GM12878 (cell line): Measurements from ENCODE around the gene PRM3. TPM values are rescaled to one million over a fixed set of nuclear protein-coding genes. Genes with fewer than 3 reads are reported as not detected.

Experiments
- ATAC-seq: fragments of 200-7000 bp; cut with Tn5 transposase; 3 replicates; pipeline ENCODE4 v1.9.1; 2020; ENCODE audit warnings: mild to moderate bottlenecking, moderate library complexity
- BruUV-seq: library from RNA; stranded (reverse); fragments of 400-500 nt; replicated peaks from 2 replicates; lab custom pipeline; 2021; lab: Mats Ljungman, UMichigan
- CTCF ChIA-PET: fragments of 300-600 bp; sonication (Branson Sonifier 250); formaldehyde crosslinking; extraction: SDS; loops from one replicate; lab custom pipeline; 2021; ENCODE audit warnings: inconsistent platforms; lab: Yijun Ruan, JAX
- POLR2A ChIA-PET: fragments of 350-600 bp; formaldehyde crosslinking; extraction: SDS; loops from one replicate; lab custom pipeline; 2021; ENCODE audit warnings: inconsistent platforms; lab: Charles Lee
- RAD21 ChIA-PET: fragments of 300-600 bp; sonication (Branson Sonifier 250); formaldehyde crosslinking; loops from one replicate; lab custom pipeline; 2023; ENCODE audit warnings: antibody characterized with exemption; ENCODE audit not compliant: unreplicated experiment; lab: Charles Lee
- SMC1A ChIA-PET: fragments of 300-600 bp; sonication (Branson Sonifier 250); formaldehyde crosslinking; loops from one replicate; lab custom pipeline; 2023; ENCODE audit not compliant: unreplicated experiment, uncharacterized antibody; lab: Charles Lee
- DNase-seq: peaks from one replicate; pipeline ENCODE4 v3.0.0-alpha.2; 2011; ENCODE audit warnings: low read depth, low spot score
- FAIRE-seq: peaks from 3 replicates; lab custom pipeline; 2011; peaks lifted over from hg19 to GRCh38; lab: Jason Lieb, UNC
- H2AFZ ChIP-seq: 2 replicates; pipeline ENCODE4 v1.6.0; 2011; ENCODE audit warnings: low read depth, low read length, control low read depth; ENCODE audit not compliant: control insufficient read depth
- H3K27ac ChIP-seq: 2 replicates; pipeline ENCODE4 v1.5.1; 2011; ENCODE audit warnings: control low read depth; ENCODE audit not compliant: control insufficient read depth, insufficient read depth
- H3K27me3 ChIP-seq, 2 experiments: replicated peaks in 1 of 2; 2 replicates each; pipeline versions ENCODE4 v1.6.0 to v1.6.1; 2011; ENCODE audit warnings: low read length in 1 of 2; ENCODE audit not compliant: control insufficient read depth in 2 of 2, insufficient read depth in 2 of 2
- H3K36me3 ChIP-seq, 2 experiments: 2 replicates each; pipeline ENCODE4 v1.5.1; 2011; ENCODE audit warnings: low read length in 1 of 2; ENCODE audit not compliant: control insufficient read depth in 2 of 2, insufficient read depth in 2 of 2
- H3K4me1 ChIP-seq: 2 replicates; pipeline ENCODE4 v1.6.1; 2011; ENCODE audit warnings: mild to moderate bottlenecking, low read length, moderate library complexity, mixed read lengths; ENCODE audit not compliant: control insufficient read depth, insufficient read depth
- H3K4me2 ChIP-seq: 2 replicates; pipeline ENCODE4 v1.6.0; 2011; ENCODE audit warnings: control low read depth; ENCODE audit not compliant: control insufficient read depth, insufficient read depth
- H3K4me3 ChIP-seq: fragments of 200-600 bp; sonication (generic); 2 replicates; pipeline ENCODE4 v1.5.1; 2016
- H3K79me2 ChIP-seq: 2 replicates; pipeline ENCODE4 v1.6.0; 2011; ENCODE audit warnings: low read length; ENCODE audit not compliant: control insufficient read depth, insufficient read depth
- H3K9ac ChIP-seq: 2 replicates; pipeline ENCODE4 v1.8.0; 2011; ENCODE audit warnings: low read length, control low read depth, mixed read lengths; ENCODE audit not compliant: control insufficient read depth, insufficient read depth
- H3K9me3 ChIP-seq: replicated peaks from 3 replicates; pipeline ENCODE4 v1.5.1; 2011; ENCODE audit warnings: mild to moderate bottlenecking, low read length; ENCODE audit not compliant: control insufficient read depth, insufficient read depth
- H4K20me1 ChIP-seq: 2 replicates; pipeline ENCODE4 v1.6.0; 2011; ENCODE audit not compliant: control insufficient read depth, insufficient read depth
- NBN ChIP-seq: fragments of 450-650 bp; IDR thresholded peaks from 2 replicates; pipeline ENCODE4 v1.6.1; 2016
- SIX5 ChIP-seq: IDR thresholded peaks from 2 replicates; pipeline ENCODE4 v1.6.1; 2011; ENCODE audit warnings: mild to moderate bottlenecking, low read depth, low read length, moderate library complexity; ENCODE audit not compliant: severe bottlenecking
- SMAD1 ChIP-seq: fragments of 450-650 bp; IDR thresholded peaks from 2 replicates; pipeline ENCODE4 v1.6.1; 2018; ENCODE audit warnings: mild to moderate bottlenecking, low read depth; ENCODE audit not compliant: partially characterized antibody
- STAT3 ChIP-seq: IDR thresholded peaks from 2 replicates; pipeline ENCODE4 v1.6.1; 2011; ENCODE audit warnings: low read depth, low read length, improper control_type of control experiment
- ZZZ3 ChIP-seq: IDR thresholded peaks from 2 replicates; pipeline ENCODE4 v1.6.1; 2011; ENCODE audit warnings: low read depth; ENCODE audit not compliant: control insufficient read depth, insufficient read length
- WGBS: methylation state at CpG from one replicate; pipeline ENCODE4 v1.1.6; 2016; ENCODE audit warnings: low lambda C conversion rate; ENCODE audit not compliant: insufficient replicate concordance, insufficient coverage; ENCODE audit errors: missing lambda C conversion rate; 5-methylcytosine and 5-hydroxymethylcytosine counted together
- in situ Hi-C: fragments of 300-500 bp; cut with MboI; formaldehyde crosslinking; loops from 9 replicates; pipeline ENCODE4 v1.14.3; 2018; ENCODE audit warnings: mixed read lengths
- intact Hi-C: fragments of 100-400 bp; cut with micrococcal nuclease; formaldehyde crosslinking; loops from one replicate; pipeline ENCODE4 v1.14.2; 2022; ENCODE audit not compliant: unreplicated experiment
- polyA plus RNA-seq, 11 experiments: library from polyadenylated mRNA; depleted of rRNA in 4 of 11; unstranded in 6 of 11; stranded (reverse) in 5 of 11; fragments of >200 nt; fragmentation: Nextera tagmentation in 4 of 11; fragmentation: Illumina TruSeq in 1 of 11; extraction: Ambion mirVana in 4 of 11; extraction: Trizol in 1 of 11; gene quantifications; 1 replicate in 1 of 11; 2 replicates in 10 of 11; pipeline versions ENCODE4 v1.2.1 to v1.2.3, GENCODE V29; 2011 to 2016; ENCODE audit warnings: inconsistent platforms in 2 of 11, missing spikeins in 2 of 11, low read depth in 1 of 11
- total RNA-seq, 4 experiments: library from RNA; depleted of rRNA in 3 of 4; stranded (reverse); fragments of >200 nt in 3 of 4; fragmentation: Illumina TruSeq in 1 of 4; extraction: Trizol in 1 of 4; gene quantifications; 2 replicates each; pipeline versions ENCODE4 v1.2.1 to v1.2.3, GENCODE V29; 2013 to 2021
- TF ChIP-seq, protein P1 (sequence below): fragments of 450-650 bp; IDR thresholded peaks from 2 replicates; pipeline ENCODE4 v1.6.1; 2017; ENCODE audit warnings: mild to moderate bottlenecking, moderate library complexity
- TF ChIP-seq, protein P2 (sequence below): IDR thresholded peaks from 2 replicates; pipeline ENCODE4 v1.6.1; 2012; ENCODE audit warnings: mild to moderate bottlenecking, low read depth, low read length

Gene PRM3
- total and polyA plus RNA-seq, 10 of the 15 experiments (the other 5 are each of a cell fraction or from before 2014, with no cell fraction given), result not detected

DNA sequence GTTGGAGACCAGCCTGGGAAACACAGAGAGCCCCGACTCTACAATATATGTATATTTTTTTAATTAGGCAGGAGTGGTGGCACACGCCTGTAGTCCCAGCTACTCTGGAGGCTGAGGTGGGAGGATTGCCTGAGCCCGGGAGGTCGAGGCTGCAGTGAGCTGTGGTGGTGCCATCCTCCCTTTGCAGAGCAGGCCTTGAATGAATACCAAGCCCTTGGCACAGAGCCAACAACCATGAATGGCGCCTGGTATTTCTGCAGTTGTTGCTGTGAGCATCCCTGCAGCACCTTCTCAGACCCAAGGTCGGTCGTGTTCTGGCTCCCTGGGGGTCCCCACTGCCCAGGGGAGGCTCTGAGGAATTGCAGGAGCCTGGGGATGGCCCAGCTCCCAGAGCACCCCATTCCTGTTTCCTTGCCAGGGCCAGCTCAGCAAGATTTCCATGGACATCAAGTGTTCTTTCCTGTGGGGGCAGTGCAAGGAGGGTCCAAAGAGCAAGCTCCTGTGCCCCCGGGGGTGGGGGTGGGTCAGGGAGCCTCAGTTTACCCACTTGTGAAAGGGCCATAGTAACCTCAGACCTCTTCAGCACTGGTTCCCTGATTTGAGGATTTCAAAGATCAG is 46.2 kb upstream of the PRM3 start:
- BruUV-seq, result no TSS peak

DNA sequence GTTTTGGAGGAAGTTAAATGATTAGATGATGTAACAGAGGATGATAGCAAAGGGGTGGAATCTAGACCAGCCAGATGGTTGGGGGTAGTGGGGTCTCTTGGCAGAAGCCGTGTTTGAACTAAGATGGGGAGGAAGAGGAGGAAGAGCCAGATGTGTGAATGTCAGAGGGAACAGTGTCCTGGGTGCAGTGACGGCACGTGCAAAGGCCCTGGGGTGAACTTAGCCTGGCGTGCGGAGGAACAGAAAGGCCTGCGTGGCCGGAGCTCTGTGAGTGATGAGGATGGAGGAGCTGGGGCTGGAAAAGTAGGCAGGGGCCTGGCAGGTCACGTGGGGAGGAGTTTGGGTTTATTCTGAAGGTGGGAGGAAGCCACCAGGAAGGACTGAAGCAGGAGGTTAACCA is 45.4 kb upstream of the PRM3 start:
- Histone ChIP-seq H2AFZ (no peak overlapping the region), H4K20me1 (no peaks in the 10 kb centered on the region), H3K27ac (no peak overlapping the region), H3K79me2 (no peaks in the 10 kb centered on the region), H3K4me1 (peaks cover 7% of the 10 kb centered on the region; the same call in 1 of the 2 replicates), H3K27me3 (no peaks in the 10 kb centered on the region; a peak in 1 of 4 replicates), H3K9ac (no peak overlapping the region), H3K4me3 (no peak overlapping the region), H3K4me2 (no peak overlapping the region), H3K36me3 (no peaks in the 10 kb centered on the region), H3K9me3 (no peaks in the 10 kb centered on the region; the same call in 2 of the 3 replicates)
- FAIRE-seq (no peak), ATAC-seq (no peak), DNase-seq (no peak)
- WGBS, result 61% methylated on average over 8 of the region's 8 CpGs
- BruUV-seq, result no TSS peak
- intact Hi-C loops, result no loop called here
- SMC1A ChIA-PET, result interaction anchor here (1.2 kb wide), 1 partner anchor 11 kb away, joined by 4 read pairs; no protein-coding TSS in a partner anchor
- in situ Hi-C loops, result no loop called here
- POLR2A ChIA-PET, result interaction anchor here (0.7 kb wide), 2 partner anchors 39 to 67 kb away, joined by 4 to 5 read pairs; no protein-coding TSS in a partner anchor
- CTCF ChIA-PET, result interaction anchor here (0.7 kb wide), 1 partner anchor 268 kb away, joined by 3 read pairs; no protein-coding TSS in a partner anchor
- RAD21 ChIA-PET, result interaction anchor here (0.7 kb wide), 1 partner anchor 48 kb away, joined by 3 read pairs; no protein-coding TSS in a partner anchor
- TF ChIP-seq, protein P1, sequence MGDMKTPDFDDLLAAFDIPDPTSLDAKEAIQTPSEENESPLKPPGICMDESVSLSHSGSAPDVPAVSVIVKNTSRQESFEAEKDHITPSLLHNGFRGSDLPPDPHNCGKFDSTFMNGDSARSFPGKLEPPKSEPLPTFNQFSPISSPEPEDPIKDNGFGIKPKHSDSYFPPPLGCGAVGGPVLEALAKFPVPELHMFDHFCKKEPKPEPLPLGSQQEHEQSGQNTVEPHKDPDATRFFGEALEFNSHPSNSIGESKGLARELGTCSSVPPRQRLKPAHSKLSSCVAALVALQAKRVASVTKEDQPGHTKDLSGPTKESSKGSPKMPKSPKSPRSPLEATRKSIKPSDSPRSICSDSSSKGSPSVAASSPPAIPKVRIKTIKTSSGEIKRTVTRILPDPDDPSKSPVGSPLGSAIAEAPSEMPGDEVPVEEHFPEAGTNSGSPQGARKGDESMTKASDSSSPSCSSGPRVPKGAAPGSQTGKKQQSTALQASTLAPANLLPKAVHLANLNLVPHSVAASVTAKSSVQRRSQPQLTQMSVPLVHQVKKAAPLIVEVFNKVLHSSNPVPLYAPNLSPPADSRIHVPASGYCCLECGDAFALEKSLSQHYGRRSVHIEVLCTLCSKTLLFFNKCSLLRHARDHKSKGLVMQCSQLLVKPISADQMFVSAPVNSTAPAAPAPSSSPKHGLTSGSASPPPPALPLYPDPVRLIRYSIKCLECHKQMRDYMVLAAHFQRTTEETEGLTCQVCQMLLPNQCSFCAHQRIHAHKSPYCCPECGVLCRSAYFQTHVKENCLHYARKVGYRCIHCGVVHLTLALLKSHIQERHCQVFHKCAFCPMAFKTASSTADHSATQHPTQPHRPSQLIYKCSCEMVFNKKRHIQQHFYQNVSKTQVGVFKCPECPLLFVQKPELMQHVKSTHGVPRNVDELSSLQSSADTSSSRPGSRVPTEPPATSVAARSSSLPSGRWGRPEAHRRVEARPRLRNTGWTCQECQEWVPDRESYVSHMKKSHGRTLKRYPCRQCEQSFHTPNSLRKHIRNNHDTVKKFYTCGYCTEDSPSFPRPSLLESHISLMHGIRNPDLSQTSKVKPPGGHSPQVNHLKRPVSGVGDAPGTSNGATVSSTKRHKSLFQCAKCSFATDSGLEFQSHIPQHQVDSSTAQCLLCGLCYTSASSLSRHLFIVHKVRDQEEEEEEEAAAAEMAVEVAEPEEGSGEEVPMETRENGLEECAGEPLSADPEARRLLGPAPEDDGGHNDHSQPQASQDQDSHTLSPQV, result no peak
- TF ChIP-seq, protein P2, sequence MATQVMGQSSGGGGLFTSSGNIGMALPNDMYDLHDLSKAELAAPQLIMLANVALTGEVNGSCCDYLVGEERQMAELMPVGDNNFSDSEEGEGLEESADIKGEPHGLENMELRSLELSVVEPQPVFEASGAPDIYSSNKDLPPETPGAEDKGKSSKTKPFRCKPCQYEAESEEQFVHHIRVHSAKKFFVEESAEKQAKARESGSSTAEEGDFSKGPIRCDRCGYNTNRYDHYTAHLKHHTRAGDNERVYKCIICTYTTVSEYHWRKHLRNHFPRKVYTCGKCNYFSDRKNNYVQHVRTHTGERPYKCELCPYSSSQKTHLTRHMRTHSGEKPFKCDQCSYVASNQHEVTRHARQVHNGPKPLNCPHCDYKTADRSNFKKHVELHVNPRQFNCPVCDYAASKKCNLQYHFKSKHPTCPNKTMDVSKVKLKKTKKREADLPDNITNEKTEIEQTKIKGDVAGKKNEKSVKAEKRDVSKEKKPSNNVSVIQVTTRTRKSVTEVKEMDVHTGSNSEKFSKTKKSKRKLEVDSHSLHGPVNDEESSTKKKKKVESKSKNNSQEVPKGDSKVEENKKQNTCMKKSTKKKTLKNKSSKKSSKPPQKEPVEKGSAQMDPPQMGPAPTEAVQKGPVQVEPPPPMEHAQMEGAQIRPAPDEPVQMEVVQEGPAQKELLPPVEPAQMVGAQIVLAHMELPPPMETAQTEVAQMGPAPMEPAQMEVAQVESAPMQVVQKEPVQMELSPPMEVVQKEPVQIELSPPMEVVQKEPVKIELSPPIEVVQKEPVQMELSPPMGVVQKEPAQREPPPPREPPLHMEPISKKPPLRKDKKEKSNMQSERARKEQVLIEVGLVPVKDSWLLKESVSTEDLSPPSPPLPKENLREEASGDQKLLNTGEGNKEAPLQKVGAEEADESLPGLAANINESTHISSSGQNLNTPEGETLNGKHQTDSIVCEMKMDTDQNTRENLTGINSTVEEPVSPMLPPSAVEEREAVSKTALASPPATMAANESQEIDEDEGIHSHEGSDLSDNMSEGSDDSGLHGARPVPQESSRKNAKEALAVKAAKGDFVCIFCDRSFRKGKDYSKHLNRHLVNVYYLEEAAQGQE, result no peak
- no peak for TF ChIP-seq ZZZ3
- no peak for TF ChIP-seq SIX5
- no peak for TF ChIP-seq STAT3

More for the DNA sequence above, 46.2 kb upstream of the PRM3 start:
- Histone ChIP-seq H3K27ac (no peak overlapping the region), H3K9me3 (no peaks in the 10 kb centered on the region; the same call in 2 of the 3 replicates), H2AFZ (no peak overlapping the region), H3K36me3 (no peaks in the 10 kb centered on the region), H4K20me1 (no peaks in the 10 kb centered on the region), H3K27me3 (no peaks in the 10 kb centered on the region; a peak in 1 of 4 replicates), H3K79me2 (no peaks in the 10 kb centered on the region), H3K4me1 (peaks cover 7% of the 10 kb centered on the region; the same call in 1 of the 2 replicates), H3K4me3 (no peak overlapping the region), H3K4me2 (no peak overlapping the region), H3K9ac (no peak overlapping the region)
- 38% methylated on average over 8 of the region's 8 CpGs for WGBS
- RAD21 ChIA-PET, result no interaction called here
- in situ Hi-C loops, result no loop called here
- SMC1A ChIA-PET, result interaction anchor here (1.3 to 1.5 kb wide), 2 partner anchors 16 to 30 kb away, joined by 3 to 4 read pairs; no protein-coding TSS in a partner anchor
- CTCF ChIA-PET, result interaction anchor here (0.7 kb wide), 1 partner anchor 267 kb away, joined by 3 read pairs; no protein-coding TSS in a partner anchor
- FAIRE-seq, result no peak
- intact Hi-C loops, result no loop called here
- no peak for DNase-seq
- TF ChIP-seq SMAD1, result peak; percentile 52
- no peak for TF ChIP-seq NBN
- ATAC-seq, result no peak
- POLR2A ChIA-PET, result no interaction called here
